A549 (cell line): ENCODE results near the gene KAT8. TPM values are rescaled to one million over a fixed set of nuclear protein-coding genes. Genes with fewer than 3 reads are reported as not detected.

ENCODE experiments used
- ATAC-seq, 2 experiments: fragments of 200-7000 bp in 1 of 2; fragments of >200 bp in 1 of 2; cut with Nextera tagmentation in 1 of 2; cut with Tn5 transposase in 1 of 2; 3 replicates each; pipeline versions ENCODE4 v1.8.0 to v1.9.1; 2018 to 2020; ENCODE audit warnings: mild to moderate bottlenecking in 1 of 2, moderate library complexity in 1 of 2
- CTCF ChIA-PET: fragments of 300-600 bp; sonication (Branson Sonifier 250); formaldehyde crosslinking; extraction: SDS; loops from one replicate; lab custom pipeline; 2021; ENCODE audit warnings: antibody characterized with exemption, inconsistent platforms; lab: Yijun Ruan, JAX
- POLR2A ChIA-PET: fragments of 350-600 bp; formaldehyde crosslinking; extraction: SDS; loops from one replicate; lab custom pipeline; 2021; ENCODE audit warnings: antibody characterized with exemption, inconsistent platforms; lab: Yijun Ruan, JAX
- DNase-seq, 2 experiments: peaks; one replicate each; pipeline versions ENCODE4 v3.0.0 to v3.0.0-alpha.2; 2011 to 2016; ENCODE audit warnings: low read depth in 1 of 2, low spot score in 1 of 2
- FAIRE-seq: peaks from 2 replicates; lab custom pipeline; 2011; peaks lifted over from hg19 to GRCh38; lab: Jason Lieb, UNC
- H3K27ac ChIP-seq, 2 experiments: fragments of >200 bp; sonication (Bioruptor Twin); formaldehyde crosslinking; 3 replicates each; pipeline ENCODE4 v1.5.1; 2016 to 2017
- H3K4me1 ChIP-seq: fragments of >200 bp; sonication (Bioruptor Twin); formaldehyde crosslinking; 3 replicates; pipeline ENCODE4 v1.6.1; 2016
- H3K4me2 ChIP-seq: fragments of >200 bp; sonication (Bioruptor Twin); formaldehyde crosslinking; 3 replicates; pipeline ENCODE4 v1.6.1; 2016
- H3K4me3 ChIP-seq: fragments of >200 bp; sonication (Bioruptor Twin); formaldehyde crosslinking; 3 replicates; pipeline ENCODE4 v1.5.1; 2016
- H3K9me3 ChIP-seq: fragments of >200 bp; sonication (Bioruptor Twin); formaldehyde crosslinking; 3 replicates; pipeline ENCODE4 v1.6.1; 2016
- CHD2 ChIP-seq: fragments of 150-350 bp; IDR thresholded peaks from 2 replicates; pipeline ENCODE4 v1.6.1; 2014; ENCODE audit warnings: low read length; ENCODE audit not compliant: partially characterized antibody
- EHMT2 ChIP-seq: fragments of 200-600 bp; sonication (generic); IDR thresholded peaks from 2 replicates; pipeline ENCODE4 v1.6.1; 2016; ENCODE audit warnings: antibody characterized with exemption, low read depth, mild to moderate bottlenecking, moderate library complexity
- FOSB ChIP-seq: fragments of 250-450 bp; sonication (Bioruptor Pico); IDR thresholded peaks from 2 replicates; pipeline ENCODE4 v1.5.0; 2020; ENCODE audit warnings: mild to moderate bottlenecking, moderate library complexity
- GATA3 ChIP-seq: IDR thresholded peaks from 2 replicates; pipeline ENCODE4 v1.6.1; 2012; ENCODE audit warnings: borderline replicate concordance
- HES2 ChIP-seq: fragments of >200 bp; sonication (Bioruptor Twin); formaldehyde crosslinking; IDR thresholded peaks from 2 replicates; pipeline ENCODE4 v1.6.1; 2016
- HEYL ChIP-seq: fragments of 250-450 bp; sonication (Bioruptor Pico); IDR thresholded peaks from 2 replicates; pipeline ENCODE4 v1.8.0; 2021; ENCODE audit warnings: mild to moderate bottlenecking, moderate library complexity
- HOXA7 ChIP-seq: fragments of 250-450 bp; sonication (Bioruptor Pico); IDR thresholded peaks from 2 replicates; pipeline ENCODE4 v1.5.0; 2020; ENCODE audit warnings: mild to moderate bottlenecking, moderate library complexity
- HOXB13 ChIP-seq: fragments of 250-450 bp; sonication (Bioruptor Pico); IDR thresholded peaks from 2 replicates; pipeline ENCODE4 v1.5.0; 2020; ENCODE audit warnings: low read depth, mild to moderate bottlenecking, moderate library complexity
- JUN ChIP-seq, 2 experiments: fragments of >200 bp; sonication (Bioruptor Twin); formaldehyde crosslinking; IDR thresholded peaks; 2 replicates in 1 of 2; 3 replicates in 1 of 2; pipeline ENCODE4 v1.6.1; 2016 to 2017
- MYC ChIP-seq: IDR thresholded peaks from 2 replicates; pipeline ENCODE4 v1.6.1; 2012; ENCODE audit warnings: mild to moderate bottlenecking, inconsistent platforms, low read length, improper control_type of control experiment, borderline replicate concordance
- NFE2L2 ChIP-seq: fragments of 150-350 bp; conservative IDR thresholded peaks from 2 replicates; pipeline ENCODE4 v1.6.1; 2014; ENCODE audit warnings: low read length
- NR3C1 ChIP-seq: fragments of >200 bp; sonication (Bioruptor Twin); formaldehyde crosslinking; IDR thresholded peaks from 3 replicates; pipeline ENCODE4 v1.6.1; 2017
- PBX3 ChIP-seq: IDR thresholded peaks from 2 replicates; pipeline ENCODE4 v1.6.1; 2012
- PHF8 ChIP-seq: fragments of 200-600 bp; sonication (generic); IDR thresholded peaks from 2 replicates; pipeline ENCODE4 v1.6.1; 2016; ENCODE audit warnings: low read depth, mild to moderate bottlenecking, antibody characterized with exemption, moderate library complexity, borderline replicate concordance
- POLR2A ChIP-seq: IDR thresholded peaks from 2 replicates; pipeline ENCODE4 v1.6.1; 2012; ENCODE audit warnings: mild to moderate bottlenecking, low read length
- RAD21 ChIP-seq, 2 experiments: fragments of >200 bp in 1 of 2; sonication (Bioruptor Twin) in 1 of 2; formaldehyde crosslinking in 1 of 2; IDR thresholded peaks in 1 of 2; conservative IDR thresholded peaks in 1 of 2; 2 replicates in 1 of 2; 3 replicates in 1 of 2; pipeline ENCODE4 v1.6.1; 2012 to 2018; ENCODE audit warnings: inconsistent platforms in 1 of 2
- RFX5 ChIP-seq: fragments of 450-650 bp; IDR thresholded peaks from 2 replicates; pipeline ENCODE4 v1.7.1; 2014; ENCODE audit warnings: antibody characterized with exemption, mild to moderate bottlenecking, moderate library complexity
- RNF2 ChIP-seq: fragments of 200-600 bp; sonication (generic); IDR thresholded peaks from 2 replicates; pipeline ENCODE4 v1.6.1; 2016; ENCODE audit warnings: low read depth, mild to moderate bottlenecking, antibody characterized with exemption, moderate library complexity, borderline replicate concordance
- ZC3H11A ChIP-seq: fragments of 450-650 bp; IDR thresholded peaks from 2 replicates; pipeline ENCODE4 v1.6.1; 2014; ENCODE audit warnings: antibody characterized with exemption, mild to moderate bottlenecking
- WGBS: methylation state at CpG from one replicate; pipeline ENCODE4 v1.1.6; 2017; ENCODE audit errors: missing lambda C conversion rate; 5-methylcytosine and 5-hydroxymethylcytosine counted together
- polyA plus RNA-seq, 4 experiments: library from polyadenylated mRNA; depleted of rRNA in 3 of 4; stranded (reverse); fragments of >200 nt; fragmentation: RNase III in 1 of 4; extraction: RNeasy Plus Mini Kit Qiagen cat#74134 plus additional on column Dnase treatment in 1 of 4; gene quantifications; 2 replicates in 3 of 4; 3 replicates in 1 of 4; pipeline ENCODE4 v1.2.3, GENCODE V29; 2011 to 2017
- TF ChIP-seq, protein P1 (sequence below): fragments of 250-450 bp; sonication (Bioruptor Pico); IDR thresholded peaks from 2 replicates; pipeline ENCODE4 v1.5.0; 2020; ENCODE audit warnings: low read depth, mild to moderate bottlenecking, moderate library complexity
- TF ChIP-seq, protein P2 (sequence below): fragments of >200 bp; sonication (Bioruptor Twin); formaldehyde crosslinking; IDR thresholded peaks from 3 replicates; pipeline ENCODE4 v1.6.1; 2016

The KAT8 gene
- polyA plus RNA-seq, 2 of the 4 experiments (the other 2 are of a cell fraction): 34.4 to 42.2 TPM

DNA sequence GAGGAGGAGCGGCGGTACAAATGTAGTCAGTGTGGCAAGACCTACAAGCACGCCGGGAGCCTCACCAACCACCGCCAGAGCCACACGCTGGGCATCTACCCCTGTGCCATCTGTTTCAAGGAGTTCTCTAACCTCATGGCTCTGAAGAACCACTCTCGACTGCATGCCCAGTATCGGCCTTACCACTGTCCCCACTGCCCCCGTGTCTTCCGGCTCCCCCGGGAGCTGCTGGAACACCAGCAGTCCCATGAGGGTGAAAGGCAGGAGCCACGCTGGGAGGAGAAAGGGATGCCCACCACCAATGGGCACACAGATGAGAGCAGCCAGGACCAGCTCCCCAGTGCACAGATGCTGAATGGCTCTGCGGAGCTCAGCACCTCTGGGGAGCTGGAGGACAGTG, 40.4 kb upstream of the KAT8 start:
- H3K9me3 ChIP-seq: no peaks in the 10 kb centered on the region
- FAIRE-seq (no peak), DNase-seq (no peak), ATAC-seq (no peak)
- 96% methylated on average over 12 of the region's 13 CpGs for WGBS
- H3K4me3 ChIP-seq: no peak overlapping the region
- POLR2A ChIA-PET: no interaction called here
- no peak overlapping the region for H3K27ac ChIP-seq
- peaks cover 12% of the 10 kb centered on the region for H3K4me1 ChIP-seq
- no peak overlapping the region for H3K4me2 ChIP-seq
- CTCF ChIA-PET: interaction anchor here (1.1 to 1.4 kb wide), 2 partner anchors 19 to 93 kb away, joined by 3 to 4 read pairs; no protein-coding TSS in a partner anchor
- no peak for TF ChIP-seq HEYL (CRISPR knock-in tag)
- TF ChIP-seq RAD21 (conservative IDR thresholded peaks at IDR 0.05 in 1 of 2, IDR thresholded peaks at IDR 0.05 in 1 of 2): no peak
- TF ChIP-seq MYC: no peak
- no peak for TF ChIP-seq RFX5
- TF ChIP-seq EHMT2: no peak
- TF ChIP-seq POLR2A: no peak
- no peak for TF ChIP-seq NFE2L2
- no peak for TF ChIP-seq RNF2
- TF ChIP-seq GATA3: no peak
- no peak for TF ChIP-seq NR3C1
- TF ChIP-seq, protein P1, sequence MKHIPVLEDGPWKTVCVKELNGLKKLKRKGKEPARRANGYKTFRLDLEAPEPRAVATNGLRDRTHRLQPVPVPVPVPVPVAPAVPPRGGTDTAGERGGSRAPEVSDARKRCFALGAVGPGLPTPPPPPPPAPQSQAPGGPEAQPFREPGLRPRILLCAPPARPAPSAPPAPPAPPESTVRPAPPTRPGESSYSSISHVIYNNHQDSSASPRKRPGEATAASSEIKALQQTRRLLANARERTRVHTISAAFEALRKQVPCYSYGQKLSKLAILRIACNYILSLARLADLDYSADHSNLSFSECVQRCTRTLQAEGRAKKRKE (CRISPR knock-in tag): no peak
- TF ChIP-seq HOXA7 (CRISPR knock-in tag): no peak
- TF ChIP-seq HES2: no peak
- no peak for TF ChIP-seq PBX3
- TF ChIP-seq HOXB13: no peak
- TF ChIP-seq ZC3H11A: no peak
- TF ChIP-seq, protein P2, sequence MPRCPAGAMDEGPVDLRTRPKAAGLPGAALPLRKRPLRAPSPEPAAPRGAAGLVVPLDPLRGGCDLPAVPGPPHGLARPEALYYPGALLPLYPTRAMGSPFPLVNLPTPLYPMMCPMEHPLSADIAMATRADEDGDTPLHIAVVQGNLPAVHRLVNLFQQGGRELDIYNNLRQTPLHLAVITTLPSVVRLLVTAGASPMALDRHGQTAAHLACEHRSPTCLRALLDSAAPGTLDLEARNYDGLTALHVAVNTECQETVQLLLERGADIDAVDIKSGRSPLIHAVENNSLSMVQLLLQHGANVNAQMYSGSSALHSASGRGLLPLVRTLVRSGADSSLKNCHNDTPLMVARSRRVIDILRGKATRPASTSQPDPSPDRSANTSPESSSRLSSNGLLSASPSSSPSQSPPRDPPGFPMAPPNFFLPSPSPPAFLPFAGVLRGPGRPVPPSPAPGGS: no peak

GRCh38 chr16:31077592-31078396, 39.7 kb upstream of the KAT8 start:
- no peak for FAIRE-seq
- DNase-seq: no peak
- no peak overlapping the region for H3K4me3 ChIP-seq
- WGBS: 95% methylated on average over 26 of the region's 30 CpGs
- TF ChIP-seq PHF8 (no peak), FOSB (CRISPR knock-in tag) (no peak), CHD2 (no peak), JUN (IDR thresholded peaks at IDR 0.05) (no peak)
- no peak overlapping the region for H3K4me2 ChIP-seq
- no peak for ATAC-seq
- CTCF ChIA-PET: interaction anchor here (1.0 to 1.4 kb wide), 3 partner anchors 17 to 94 kb away, joined by 3 to 4 read pairs (median 3); partner anchors contain the start of gene VKORC1
- H3K4me1 ChIP-seq: peaks cover 10% of the 10 kb centered on the region; the same call in 2 of the 3 replicates
- POLR2A ChIA-PET: interaction anchor here (0.6 kb wide), 1 partner anchor 25 kb away, joined by 7 read pairs; no protein-coding TSS in a partner anchor
- no peak overlapping the region for H3K27ac ChIP-seq
- no peaks in the 10 kb centered on the region for H3K9me3 ChIP-seq
